Keratinocyte (primary cell): Measurements from ENCODE around the gene METTL26. TPM values are rescaled to one million over a fixed set of nuclear protein-coding genes. Genes with fewer than 3 reads are reported as not detected.

ENCODE experiments used
- DNase-seq: peaks from one replicate; pipeline ENCODE4 v3.0.0-alpha.2; 2011; ENCODE audit warnings: low read depth, missing footprints, low spot score
- FAIRE-seq: peaks from 2 replicates; lab custom pipeline; 2011; peaks lifted over from hg19 to GRCh38; lab: Jason Lieb, UNC
- H2AFZ ChIP-seq: 2 replicates; pipeline ENCODE4 v1.6.0; 2012; ENCODE audit warnings: low read length, control low read depth, inconsistent platforms; ENCODE audit not compliant: control insufficient read depth
- H3K27ac ChIP-seq: 2 replicates; pipeline ENCODE4 v1.5.1; 2011; ENCODE audit warnings: low read length; ENCODE audit not compliant: control insufficient read depth, insufficient read depth
- H3K27me3 ChIP-seq: 3 replicates; pipeline ENCODE4 v1.6.0; 2011; ENCODE audit warnings: low read length; ENCODE audit not compliant: control insufficient read depth, insufficient read depth; ENCODE audit errors: extremely low read depth
- H3K36me3 ChIP-seq, 2 experiments: 2 replicates in 1 of 2; 3 replicates in 1 of 2; pipeline ENCODE4 v1.5.1; 2011; ENCODE audit warnings: low read length in 2 of 2, mild to moderate bottlenecking in 1 of 2; ENCODE audit not compliant: control insufficient read depth in 2 of 2, insufficient read depth in 2 of 2; ENCODE audit errors: extremely low read depth in 1 of 2
- H3K4me1 ChIP-seq: 3 replicates; pipeline ENCODE4 v1.5.1; 2011; ENCODE audit warnings: low read length; ENCODE audit not compliant: control insufficient read depth, insufficient read depth; ENCODE audit errors: extremely low read depth
- H3K4me2 ChIP-seq: 3 replicates; pipeline ENCODE4 v1.6.0; 2011; ENCODE audit warnings: low read depth, low read length; ENCODE audit not compliant: control insufficient read depth, insufficient read depth; ENCODE audit errors: extremely low read depth
- H3K4me3 ChIP-seq, 3 experiments: fragments of 200-600 bp in 1 of 3; sonication (generic) in 1 of 3; 2 replicates in 2 of 3; 3 replicates in 1 of 3; pipeline ENCODE4 v1.5.1; 2011 to 2016; ENCODE audit warnings: low read length in 3 of 3, mild to moderate bottlenecking in 3 of 3, control low read depth in 2 of 3, inconsistent platforms in 1 of 3, low read depth in 1 of 3, mixed read lengths in 1 of 3, mixed run types in 1 of 3, moderate library complexity in 1 of 3; ENCODE audit not compliant: control insufficient read depth in 2 of 3, insufficient read depth in 2 of 3; ENCODE audit errors: extremely low read depth in 1 of 3
- H3K79me2 ChIP-seq: 2 replicates; pipeline ENCODE4 v1.6.0; 2012; ENCODE audit warnings: low read length; ENCODE audit not compliant: control insufficient read depth, insufficient read depth
- H3K9ac ChIP-seq: 3 replicates; pipeline ENCODE4 v1.6.0; 2011; ENCODE audit warnings: low read length; ENCODE audit not compliant: control insufficient read depth, insufficient read depth; ENCODE audit errors: extremely low read depth
- H3K9me1 ChIP-seq: 3 replicates; pipeline ENCODE4 v1.6.0; 2011; ENCODE audit warnings: low read length; ENCODE audit not compliant: control insufficient read depth, insufficient read depth; ENCODE audit errors: extremely low read depth
- H3K9me3 ChIP-seq: 2 replicates; pipeline ENCODE4 v1.5.1; 2012; ENCODE audit warnings: low read depth, low read length; ENCODE audit not compliant: control insufficient read depth
- H4K20me1 ChIP-seq: 3 replicates; pipeline ENCODE4 v1.6.0; 2011; ENCODE audit warnings: low read length; ENCODE audit not compliant: control insufficient read depth, insufficient read depth; ENCODE audit errors: extremely low read depth
- CTCF ChIP-seq, 3 experiments: IDR thresholded peaks in 1 of 3; conservative IDR thresholded peaks in 1 of 3; optimal IDR thresholded peaks in 1 of 3; 2 replicates in 2 of 3; 3 replicates in 1 of 3; pipeline versions ENCODE3 to v1.5.1; 2011; ENCODE audit warnings: low read length in 3 of 3, mild to moderate bottlenecking in 3 of 3, moderate library complexity in 2 of 3, control low read depth in 1 of 3, inconsistent platforms in 1 of 3; ENCODE audit not compliant: insufficient read depth in 2 of 3; ENCODE audit errors: extremely low read depth in 1 of 3
- EZH2 ChIP-seq: IDR thresholded peaks from one replicate; pipeline ENCODE4 v1.6.1; 2012; ENCODE audit warnings: inconsistent platforms, mild to moderate bottlenecking, low read length, moderate library complexity
- dilution Hi-C: fragments of 300-500 bp; cut with MboI; formaldehyde crosslinking; loops from one replicate; pipeline ENCODE4 v1.7.0; 2020; ENCODE audit warnings: low sequenced_read_pairs; ENCODE audit not compliant: extremely low pct_ligation_motif_present
- polyA plus RNA-seq, 5 experiments: library from polyadenylated mRNA; depleted of rRNA in 3 of 5; stranded (reverse) in 3 of 5; stranded (forward) in 1 of 5; unstranded in 1 of 5; fragments of >200 nt; gene quantifications; 1 replicate in 1 of 5; 2 replicates in 3 of 5; 3 replicates in 1 of 5; pipeline versions ENCODE4 v1.2.1 to v1.2.3, GENCODE V29; 2011 to 2012; ENCODE audit warnings: missing spikeins in 2 of 5, low read depth in 1 of 5, low replicate concordance in 1 of 5

The METTL26 gene
- polyA plus RNA-seq, 1 donor (not counting 4 experiments of a cell fraction or from before 2014, with no cell fraction given): 46.9 TPM

DNA sequence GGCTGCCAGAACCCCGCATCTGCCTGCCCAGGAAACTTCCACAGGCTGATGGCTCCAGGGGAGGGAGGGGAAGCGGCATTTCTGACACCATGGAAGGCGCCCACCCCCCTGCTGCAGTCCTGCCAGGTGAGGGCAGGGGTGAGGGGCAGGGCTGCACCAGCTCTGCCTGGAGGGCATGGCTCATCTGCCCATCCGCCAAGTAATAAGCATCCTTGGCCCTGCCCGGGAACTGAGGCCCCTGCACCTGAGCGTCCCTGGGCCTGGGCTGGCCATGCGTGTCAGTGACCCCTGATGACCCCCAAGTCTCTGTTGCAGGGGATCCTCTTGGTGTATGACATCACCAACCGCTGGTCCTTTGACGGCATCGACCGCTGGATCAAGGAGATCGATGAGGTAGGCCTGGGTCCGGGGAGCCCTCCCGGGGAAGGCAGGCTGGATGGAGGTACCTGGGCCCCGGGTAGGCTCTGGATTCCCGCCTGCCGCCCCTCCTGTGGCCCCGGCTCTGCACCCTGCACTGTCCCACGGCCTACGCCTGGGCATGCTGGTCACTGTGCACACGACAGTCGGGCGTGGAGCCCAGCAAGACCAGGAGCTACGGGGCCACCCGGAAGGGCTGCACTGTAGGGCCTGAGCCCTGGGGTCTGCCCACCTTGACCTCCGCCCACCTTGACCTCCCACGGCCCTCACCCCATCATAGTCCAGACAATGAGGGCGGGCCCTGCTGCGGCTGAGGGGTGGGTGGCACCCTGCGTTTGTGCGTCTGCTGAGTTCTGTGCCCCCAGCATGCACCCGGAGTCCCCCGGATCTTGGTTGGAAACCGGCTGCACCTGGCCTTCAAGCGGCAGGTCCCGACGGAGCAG lies 10.8 kb downstream of the METTL26 start:
- Histone ChIP-seq H3K9ac (no peak overlapping the region), H2AFZ (no peak overlapping the region)
- no peak for FAIRE-seq

DNA sequence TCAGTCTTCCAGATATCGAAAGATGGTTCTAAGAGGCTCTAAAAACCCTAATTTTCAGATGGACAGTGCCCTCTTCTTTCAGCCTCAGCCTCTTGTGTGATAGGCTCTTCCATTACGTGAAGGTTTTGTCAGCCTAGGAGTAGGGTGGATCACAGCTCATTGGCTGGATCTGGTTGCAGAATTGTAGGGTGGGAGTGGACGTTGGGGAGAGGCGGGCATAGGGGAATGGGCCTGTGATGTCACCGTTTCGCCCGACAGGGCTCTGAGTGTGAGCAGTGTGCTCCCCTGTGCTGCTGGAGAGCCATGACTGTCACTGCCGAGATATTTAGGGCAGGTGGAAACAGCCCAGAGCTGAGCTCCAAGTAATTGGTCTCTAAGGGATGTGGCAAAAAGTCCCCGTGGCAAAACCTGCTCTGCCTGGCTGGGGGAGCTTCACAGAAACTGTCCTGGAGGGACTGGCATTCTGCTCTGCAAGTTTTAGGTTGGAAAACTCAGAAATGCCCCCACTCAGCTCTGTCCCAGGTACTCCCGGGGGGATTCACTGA lies 11.5 kb downstream of the METTL26 start:
- peaks cover 11% of the 10 kb centered on the region for H4K20me1 ChIP-seq
- no peak overlapping the region for H3K4me2 ChIP-seq
- H3K9ac ChIP-seq: no peak overlapping the region
- FAIRE-seq (no peak), DNase-seq (no peak)
- H3K9me1 ChIP-seq: no peaks in the 10 kb centered on the region
- peaks cover 2 to 3% of the 10 kb centered on the region in 2 experiments for H3K36me3 ChIP-seq
- peaks cover 19% of the 10 kb centered on the region for H3K27me3 ChIP-seq
- no peaks in the 10 kb centered on the region for H3K79me2 ChIP-seq
- H3K4me1 ChIP-seq: peaks cover 32% of the 10 kb centered on the region
- no peak overlapping the region for H3K27ac ChIP-seq
- dilution Hi-C loops: no loop called here
- H3K9me3 ChIP-seq: no peaks in the 10 kb centered on the region
- no peak overlapping the region for H3K4me3 ChIP-seq
- H2AFZ ChIP-seq: no peak overlapping the region
- TF ChIP-seq EZH2 (no peak), CTCF (optimal IDR thresholded peaks at IDR 0.05 in 1 of 3, IDR thresholded peaks at IDR 0.05 in 1 of 3, conservative IDR thresholded peaks at IDR 0.05 in 1 of 3; ENCODE audit: extremely low read depth in 1 of 3, insufficient read depth in 2 of 3, low read length in 3 of 3) (no peak)

More for the DNA sequence above, 10.8 kb downstream of the METTL26 start:
- Histone ChIP-seq H3K79me2 (no peaks in the 10 kb centered on the region), H3K36me3 (peaks cover 2 to 3% of the 10 kb centered on the region in 2 experiments), H4K20me1 (peaks cover 11% of the 10 kb centered on the region), H3K9me3 (no peaks in the 10 kb centered on the region), H3K4me3 (no peak overlapping the region), H3K4me2 (no peak overlapping the region), H3K27ac (no peak overlapping the region), H3K9me1 (no peaks in the 10 kb centered on the region), H3K4me1 (peaks cover 32% of the 10 kb centered on the region), H3K27me3 (peaks cover 12% of the 10 kb centered on the region)
- TF ChIP-seq CTCF (optimal IDR thresholded peaks at IDR 0.05 in 1 of 3, IDR thresholded peaks at IDR 0.05 in 1 of 3, conservative IDR thresholded peaks at IDR 0.05 in 1 of 3; ENCODE audit: extremely low read depth in 1 of 3, insufficient read depth in 2 of 3, low read length in 3 of 3) (no peak), EZH2 (no peak)
- dilution Hi-C loops: no loop called here
- no peak for DNase-seq
